H9 (cell line): Measurements from ENCODE around the gene ATAD3C. TPM values are rescaled to one million over a fixed set of nuclear protein-coding genes. Genes with fewer than 3 reads are reported as not detected.

ENCODE experiments used
- DNase-seq: peaks from one replicate; pipeline ENCODE4 v3.0.0-alpha.2; 2017
- H2AFZ ChIP-seq: one replicate; pipeline ENCODE4 v1.6.1; 2013; ENCODE audit warnings: mild to moderate bottlenecking, low read length, control low read depth, moderate library complexity
- H2AK5ac ChIP-seq: 2 replicates; pipeline ENCODE4 v1.6.1; 2013; ENCODE audit warnings: low read length, control low read depth, mixed read lengths; ENCODE audit not compliant: insufficient read length
- H2BK120ac ChIP-seq: one replicate; pipeline ENCODE4 v1.6.1; 2013; ENCODE audit warnings: low read depth, mild to moderate bottlenecking, low read length, control low read depth, inconsistent platforms; ENCODE audit not compliant: poor library complexity, severe bottlenecking
- H2BK12ac ChIP-seq: 2 replicates; pipeline ENCODE4 v1.6.1; 2013; ENCODE audit warnings: low read length, control low read depth, mixed read lengths, low read depth; ENCODE audit not compliant: insufficient read length
- H2BK15ac ChIP-seq: 2 replicates; pipeline ENCODE4 v1.6.1; 2013; ENCODE audit warnings: low read depth, low read length, control low read depth
- H2BK20ac ChIP-seq: one replicate; pipeline ENCODE4 v1.6.1; 2013; ENCODE audit warnings: low read depth, mild to moderate bottlenecking, low read length, control low read depth, inconsistent platforms; ENCODE audit not compliant: poor library complexity, severe bottlenecking
- H2BK5ac ChIP-seq: 2 replicates; pipeline ENCODE4 v1.6.1; 2013; ENCODE audit warnings: low read length, control low read depth, mixed read lengths; ENCODE audit not compliant: insufficient read length
- H3K14ac ChIP-seq: 2 replicates; pipeline ENCODE4 v1.6.1; 2013; ENCODE audit warnings: low read length, control low read depth; ENCODE audit not compliant: insufficient read depth
- H3K18ac ChIP-seq: 2 replicates; pipeline ENCODE4 v1.6.1; 2013; ENCODE audit warnings: low read depth, mild to moderate bottlenecking, mixed read lengths, low read length, control low read depth; ENCODE audit not compliant: insufficient read length
- H3K23ac ChIP-seq: 2 replicates; pipeline ENCODE4 v1.6.1; 2013; ENCODE audit warnings: low read length, control low read depth, mixed read lengths, low read depth; ENCODE audit not compliant: insufficient read length
- H3K23me2 ChIP-seq: 2 replicates; pipeline ENCODE4 v1.6.1; 2013; ENCODE audit warnings: low read depth, mild to moderate bottlenecking, mixed read lengths, low read length, control low read depth; ENCODE audit not compliant: insufficient read length, poor library complexity, severe bottlenecking
- H3K27ac ChIP-seq: 2 replicates; pipeline ENCODE4 v1.5.1; 2013; ENCODE audit warnings: low read length, control low read depth, mixed read lengths, low read depth; ENCODE audit not compliant: insufficient read length
- H3K27me3 ChIP-seq: 2 replicates; pipeline ENCODE4 v1.6.1; 2013; ENCODE audit warnings: low read length, control low read depth, inconsistent platforms; ENCODE audit not compliant: insufficient read depth
- H3K4ac ChIP-seq: 2 replicates; pipeline ENCODE4 v1.6.1; 2013; ENCODE audit warnings: low read depth, mild to moderate bottlenecking, control low read depth, inconsistent platforms, low read length, moderate library complexity
- H3K4me1 ChIP-seq: 2 replicates; pipeline ENCODE4 v1.6.1; 2013; ENCODE audit warnings: low read length, control low read depth, inconsistent platforms; ENCODE audit not compliant: insufficient read depth
- H3K4me2 ChIP-seq: 2 replicates; pipeline ENCODE4 v1.6.1; 2013; ENCODE audit warnings: low read length, control low read depth, mixed read lengths; ENCODE audit not compliant: insufficient read length, insufficient read depth
- H3K56ac ChIP-seq: 2 replicates; pipeline ENCODE4 v1.6.1; 2013; ENCODE audit warnings: low read depth, mild to moderate bottlenecking, mixed read lengths, low read length, control low read depth; ENCODE audit not compliant: insufficient read length
- H3K79me1 ChIP-seq: 2 replicates; pipeline ENCODE4 v1.6.1; 2013; ENCODE audit warnings: low read depth, mild to moderate bottlenecking, moderate library complexity, low read length, control low read depth, inconsistent platforms; ENCODE audit not compliant: insufficient read depth, poor library complexity, severe bottlenecking
- H3K79me2 ChIP-seq: 2 replicates; pipeline ENCODE4 v1.6.1; 2013; ENCODE audit warnings: low read length, control low read depth, inconsistent platforms; ENCODE audit not compliant: insufficient read depth
- H3K9ac ChIP-seq: 2 replicates; pipeline ENCODE4 v1.6.1; 2013; ENCODE audit warnings: low read length, control low read depth, mixed read lengths; ENCODE audit not compliant: insufficient read length; ENCODE audit errors: extremely low read depth
- H3K9me3 ChIP-seq: one replicate; pipeline ENCODE4 v1.6.1; 2013; ENCODE audit warnings: low read depth, low read length, inconsistent platforms; ENCODE audit not compliant: control insufficient read depth
- H3T11ph ChIP-seq: one replicate; pipeline ENCODE4 v1.6.1; 2013; ENCODE audit warnings: mild to moderate bottlenecking, low read length, control low read depth, inconsistent platforms
- H4K20me1 ChIP-seq: one replicate; pipeline ENCODE4 v1.6.1; 2013; ENCODE audit not compliant: control insufficient read depth, insufficient read length, insufficient read depth
- H4K5ac ChIP-seq: 2 replicates; pipeline ENCODE4 v1.6.1; 2013; ENCODE audit warnings: low read depth, mild to moderate bottlenecking, mixed read lengths, low read length, control low read depth; ENCODE audit not compliant: insufficient read length
- H4K8ac ChIP-seq: replicated peaks from 2 replicates; pipeline ENCODE4 v1.6.1; 2013; ENCODE audit warnings: low read length, control low read depth, mixed read lengths, low read depth; ENCODE audit not compliant: insufficient read length
- H4K91ac ChIP-seq: 2 replicates; pipeline ENCODE4 v1.6.1; 2013; ENCODE audit warnings: low read depth, mild to moderate bottlenecking, moderate library complexity, mixed read lengths, low read length, control low read depth; ENCODE audit not compliant: insufficient read length
- H3K27ac Mint-ChIP-seq, 3 experiments: 2 replicates in 2 of 3; 3 replicates in 1 of 3; pipeline ENCODE4 v1.8.0; 2020 to 2021; ENCODE audit warnings: mixed read lengths in 3 of 3, mild to moderate bottlenecking in 1 of 3, moderate library complexity in 1 of 3
- H3K27me3 Mint-ChIP-seq: 2 replicates; pipeline ENCODE4 v1.8.0; 2021; ENCODE audit warnings: low read depth, mild to moderate bottlenecking, moderate library complexity, mixed read lengths
- H3K36me3 Mint-ChIP-seq, 3 experiments: 2 replicates in 2 of 3; 3 replicates in 1 of 3; pipeline ENCODE4 v1.8.0; 2020 to 2021; ENCODE audit warnings: low read depth in 3 of 3, mixed read lengths in 3 of 3; ENCODE audit not compliant: insufficient read depth in 1 of 3
- H3K4me1 Mint-ChIP-seq, 2 experiments: 2 replicates each; pipeline ENCODE4 v1.8.0; 2020; ENCODE audit warnings: mixed read lengths in 2 of 2
- H3K4me3 Mint-ChIP-seq, 2 experiments: 2 replicates in 1 of 2; 3 replicates in 1 of 2; pipeline ENCODE4 v1.8.0; 2020 to 2021; ENCODE audit warnings: mild to moderate bottlenecking in 2 of 2, mixed read lengths in 2 of 2, moderate library complexity in 1 of 2
- H3K9me3 Mint-ChIP-seq, 2 experiments: 2 replicates in 1 of 2; 3 replicates in 1 of 2; pipeline ENCODE4 v1.8.0; 2020; ENCODE audit warnings: mild to moderate bottlenecking in 2 of 2, mixed read lengths in 2 of 2, moderate library complexity in 1 of 2
- CTCF ChIP-seq: fragments of 200-600 bp; sonication (generic); conservative IDR thresholded peaks from 3 replicates; pipeline ENCODE4 v1.8.0; 2021; ENCODE audit warnings: antibody characterized with exemption, mild to moderate bottlenecking
- WGBS: extraction: QIAGEN DNeasy Blood & Tissue Kit; methylation state at CpG from one replicate; pipeline ENCODE4 v1.1.7; 2013; ENCODE audit warnings: missing lambda C conversion rate, low lambda C conversion rate, mixed read lengths; ENCODE audit not compliant: insufficient read length; ENCODE audit errors: extremely low coverage; 5-methylcytosine and 5-hydroxymethylcytosine counted together
- total RNA-seq: library from RNA; stranded (reverse); gene quantifications from 2 replicates; pipeline ENCODE4 v1.2.1, GENCODE V29; 2021

Gene ATAD3C
- total RNA-seq, 1 experiment from 2014 or later, result 7.7 TPM

GRCh38 chr1:1435911-1436629 lies 13.4 kb upstream of the ATAD3C start:
- H3T11ph ChIP-seq, result no peak overlapping the region
- Mint-ChIP-seq H3K4me1 (peaks cover 26 to 37% of the 10 kb centered on the region in 2 experiments), H3K27me3 (no peaks in the 10 kb centered on the region), H3K27ac (no peak overlapping the region), H3K4me3 (peak overlapping the region; percentile 78 to 87), H3K36me3 (peaks cover 0 to 4% (median 3%) of the 10 kb centered on the region in 3 experiments; a peak in 4 of 7 replicates), H3K9me3 (no peaks in the 10 kb centered on the region)
- no peak overlapping the region for H3K4ac ChIP-seq
- no peaks in the 10 kb centered on the region for H3K9me3 ChIP-seq
- no peak overlapping the region for H2BK5ac ChIP-seq
- no peak overlapping the region for H4K5ac ChIP-seq
- peaks cover 2% of the 10 kb centered on the region; the same call in 1 of the 2 replicates for H3K4me1 ChIP-seq
- TF ChIP-seq CTCF, result no peak
- H2AK5ac ChIP-seq, result no peak overlapping the region
- H3K56ac ChIP-seq, result no peak overlapping the region
- H3K27me3 ChIP-seq, result no peaks in the 10 kb centered on the region
- no peak overlapping the region for H3K14ac ChIP-seq
- H3K79me1 ChIP-seq, result no peaks in the 10 kb centered on the region
- no CpG with 5 or more reads among the region's 40 CpGs for WGBS
- H3K23me2 ChIP-seq, result peaks cover 10% of the 10 kb centered on the region
- H3K18ac ChIP-seq, result no peak overlapping the region
- H3K23ac ChIP-seq, result no peak overlapping the region
- no peak for DNase-seq
- peak overlapping the region; percentile 45 for H3K4me2 ChIP-seq
- no peaks in the 10 kb centered on the region for H4K20me1 ChIP-seq
- H2BK120ac ChIP-seq, result no peak overlapping the region
- H2BK12ac ChIP-seq, result no peak overlapping the region
- no peak overlapping the region for H2BK20ac ChIP-seq
- no peak overlapping the region for H3K27ac ChIP-seq
- no peak overlapping the region for H4K91ac ChIP-seq
- H4K8ac ChIP-seq, result no peak overlapping the region
- peak overlapping the region; percentile 25 for H3K9ac ChIP-seq
- H2AFZ ChIP-seq, result no peak overlapping the region
- no peak overlapping the region for H2BK15ac ChIP-seq
- H3K79me2 ChIP-seq, result peaks cover 2% of the 10 kb centered on the region; the same call in 1 of the 2 replicates
